CD4-positive, alpha-beta memory T cell (primary cell): ENCODE measurements around the gene C20orf144. TPM values are rescaled to one million over a fixed set of nuclear protein-coding genes. Genes with fewer than 3 reads are reported as not detected.

Experiments used
- CTCF ChIA-PET: fragments of 350-600 bp; sonication (Branson Sonifier 250); formaldehyde crosslinking; loops from one replicate; lab custom pipeline; 2021; ENCODE audit warnings: inconsistent platforms; ENCODE audit not compliant: partially characterized antibody; lab: Charles Lee
- POLR2A ChIA-PET: fragments of 350-600 bp; sonication (Branson Sonifier 250); formaldehyde crosslinking; loops from one replicate; lab custom pipeline; 2021; ENCODE audit not compliant: partially characterized antibody; lab: Charles Lee
- DNase-seq, 5 donors: peaks; one replicate each; pipeline versions ENCODE4 v3.0.0 to v3.0.0-alpha.2; 2020 to 2022; ENCODE audit warnings: mixed read lengths in 1 of 5
- H3K27ac ChIP-seq: one replicate; pipeline ENCODE4 v1.7.0; 2013; ENCODE audit warnings: low read depth, low read length
- H3K27me3 ChIP-seq: 2 replicates; pipeline ENCODE4 v1.7.0; 2013; ENCODE audit warnings: mild to moderate bottlenecking, low read length, moderate library complexity; ENCODE audit not compliant: insufficient read depth
- H3K36me3 ChIP-seq: 2 replicates; pipeline ENCODE4 v1.7.0; 2013; ENCODE audit warnings: mild to moderate bottlenecking, low read length, moderate library complexity; ENCODE audit not compliant: insufficient read depth
- H3K4me1 ChIP-seq: 2 replicates; pipeline ENCODE4 v1.7.0; 2013; ENCODE audit warnings: mild to moderate bottlenecking, low read length, moderate library complexity; ENCODE audit not compliant: insufficient read depth
- H3K4me3 ChIP-seq, 2 donors: one replicate each; pipeline ENCODE4 v1.7.0; 2013; ENCODE audit warnings: low read length in 2 of 2, mild to moderate bottlenecking in 1 of 2
- H3K9me3 ChIP-seq, 2 donors: one replicate each; pipeline ENCODE4 v1.7.0; 2013; ENCODE audit warnings: low read length in 2 of 2, control low read depth in 1 of 2; ENCODE audit not compliant: control insufficient read depth in 1 of 2
- H3K27ac Mint-ChIP-seq, 7 donors: one replicate each; pipeline ENCODE4 v1.8.0; 2020 to 2021; ENCODE audit warnings: mixed read lengths in 7 of 7, mild to moderate bottlenecking in 6 of 7, inconsistent platforms in 3 of 7, moderate library complexity in 3 of 7
- H3K27me3 Mint-ChIP-seq, 2 donors: one replicate each; pipeline ENCODE4 v1.8.0; 2020 to 2021; ENCODE audit warnings: mixed read lengths in 2 of 2
- H3K36me3 Mint-ChIP-seq, 2 donors: one replicate each; pipeline ENCODE4 v1.8.0; 2020 to 2021; ENCODE audit warnings: mixed read lengths in 2 of 2, inconsistent platforms in 1 of 2, mild to moderate bottlenecking in 1 of 2
- H3K4me1 Mint-ChIP-seq, 4 donors: one replicate each; pipeline ENCODE4 v1.8.0; 2020 to 2021; ENCODE audit warnings: mixed read lengths in 4 of 4, mild to moderate bottlenecking in 1 of 4
- H3K4me3 Mint-ChIP-seq, 8 donors: one replicate each; pipeline ENCODE4 v1.8.0; 2020 to 2021; ENCODE audit warnings: mixed read lengths in 8 of 8, mild to moderate bottlenecking in 7 of 8, moderate library complexity in 6 of 8, inconsistent platforms in 3 of 8
- H3K9me3 Mint-ChIP-seq, 8 donors: one replicate each; pipeline ENCODE4 v1.8.0; 2020 to 2021; ENCODE audit warnings: mixed read lengths in 8 of 8, mild to moderate bottlenecking in 5 of 8, inconsistent platforms in 3 of 8, moderate library complexity in 1 of 8
- intact Hi-C: fragments of 100-400 bp; cut with micrococcal nuclease; formaldehyde crosslinking; loops from one replicate; pipeline ENCODE4 v1.15.1; 2023
- polyA plus RNA-seq, 2 donors: library from polyadenylated mRNA; unstranded; fragments of 300-500 nt; fragmentation: Illumina TruSeq; gene quantifications; one replicate each; pipeline ENCODE4 v1.2.3, GENCODE V29; 2021
- total RNA-seq, 2 experiments: library from RNA; stranded (reverse); gene quantifications; one replicate each; pipeline ENCODE4 v1.2.3, GENCODE V29; 2021

Gene C20orf144
- total and polyA plus RNA-seq, 4 experiments from 2014 or later = 0.61 TPM; not detected in 2

DNA sequence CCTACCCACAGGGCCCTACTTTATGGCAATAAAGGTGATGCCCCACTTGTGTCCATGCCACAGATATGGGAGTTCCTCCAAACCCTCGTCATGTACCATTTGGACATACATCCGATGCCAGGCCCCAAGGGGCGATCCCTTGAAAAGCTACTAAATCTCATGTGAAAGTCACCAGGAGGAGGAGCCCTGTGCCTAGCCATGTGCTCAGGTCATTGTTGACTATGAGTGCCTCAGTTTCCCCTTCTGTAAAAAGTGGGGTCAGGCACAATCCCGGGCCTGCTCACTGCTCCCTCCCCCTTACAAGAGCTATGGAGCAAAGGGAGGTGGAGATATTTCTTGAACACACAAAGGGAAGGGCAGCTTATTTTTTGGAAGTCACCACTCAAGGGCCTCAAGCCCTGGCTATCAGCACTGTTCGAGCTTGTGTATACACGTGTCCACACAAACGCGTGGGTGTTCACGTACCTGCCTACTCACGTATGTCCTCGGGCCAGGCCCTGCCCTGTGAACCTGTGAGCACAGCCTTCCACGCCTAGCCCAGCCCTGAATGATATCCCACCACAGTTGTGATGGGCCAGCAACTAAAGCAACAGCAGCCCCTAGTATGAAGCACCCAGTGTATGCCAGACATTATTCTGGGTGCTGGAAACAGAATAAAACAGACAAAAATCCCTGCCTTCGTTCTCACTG lies 6.5 kb downstream of the C20orf144 start:
- H3K9me3 Mint-ChIP-seq = no peaks in the 10 kb centered on the region
- H3K4me1 ChIP-seq = peaks cover 42% of the 10 kb centered on the region
- intact Hi-C loops = loop anchor here (1.0 kb wide), 1 partner anchor 211 kb away; no protein-coding TSS in a partner anchor
- H3K9me3 ChIP-seq = no peaks in the 10 kb centered on the region
- H3K36me3 ChIP-seq = no peaks in the 10 kb centered on the region
- peaks cover 24 to 74% (median 42%) of the 10 kb centered on the region in 4 donors for H3K4me1 Mint-ChIP-seq
- POLR2A ChIA-PET = interaction anchor here (0.6 to 9.7 kb wide), 17 partner anchors 11 to 225 kb away, joined by 3 to 122 read pairs (median 6); partner anchors contain the start of genes CBFA2T2, PXMP4, SNTA1 and ZNF341
- H3K27me3 ChIP-seq = no peaks in the 10 kb centered on the region
- H3K27ac Mint-ChIP-seq = peak overlapping the region in 5 of 7 donors; percentile 46 to 89 (median 62)
- peaks cover 0 to 3% of the 10 kb centered on the region in 2 donors for H3K36me3 Mint-ChIP-seq
- peak overlapping the region; percentile 60 for H3K27ac ChIP-seq
- peak overlapping the region; percentile 59 to 98 (median 80) for H3K4me3 Mint-ChIP-seq
- H3K27me3 Mint-ChIP-seq = no peaks in the 10 kb centered on the region
- peak overlapping the region in 1 of 2 donors; percentile 47 for H3K4me3 ChIP-seq
- DNase-seq = no peak
- CTCF ChIA-PET = interaction anchor here (0.7 to 8.6 kb wide), 29 partner anchors 12 to 267 kb away, joined by 3 to 88 read pairs (median 4); partner anchors contain the start of genes CBFA2T2, CDK5RAP1, CHMP4B and PXMP4

DNA sequence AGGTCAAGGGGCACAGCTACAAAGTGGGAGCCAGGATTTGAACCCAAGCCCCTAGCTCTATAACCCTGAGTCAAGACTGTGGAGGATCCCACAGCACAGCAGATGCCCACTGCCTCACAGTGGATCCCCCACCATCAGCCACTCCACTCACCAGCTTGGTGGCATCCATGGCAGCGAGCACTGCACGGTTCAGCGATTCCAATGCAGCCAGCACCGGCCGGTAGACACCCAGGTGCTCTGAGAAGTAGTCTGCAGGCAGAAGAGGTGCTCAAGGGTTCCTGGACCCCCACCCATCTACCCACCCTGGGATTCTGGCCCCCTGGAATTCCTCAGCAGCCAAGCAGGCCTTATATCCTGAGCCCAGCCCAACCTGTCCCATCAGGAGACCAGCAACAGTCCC lies 7.1 kb downstream of the C20orf144 start:
- H3K27ac ChIP-seq = no peak overlapping the region
- no peak overlapping the region for H3K4me3 ChIP-seq
- no peaks in the 10 kb centered on the region for H3K36me3 ChIP-seq
- Mint-ChIP-seq H3K36me3 (peaks cover 0 to 3% of the 10 kb centered on the region in 2 donors), H3K27ac (peak overlapping the region in 4 of 7 donors; percentile 18 to 62 (median 50)), H3K4me3 (peak overlapping the region in 2 of 8 donors; percentile 32 to 59), H3K27me3 (no peaks in the 10 kb centered on the region), H3K4me1 (peaks cover 26 to 71% (median 41%) of the 10 kb centered on the region in 4 donors), H3K9me3 (no peaks in the 10 kb centered on the region)
- H3K9me3 ChIP-seq = no peaks in the 10 kb centered on the region
- intact Hi-C loops = no loop called here
- no peak for DNase-seq
- peaks cover 40% of the 10 kb centered on the region for H3K4me1 ChIP-seq
- ChIA-PET CTCF (interaction anchor here (1.0 to 8.6 kb wide), 14 partner anchors 11 to 223 kb away, joined by 3 to 88 read pairs (median 7); partner anchors contain the start of gene CHMP4B), POLR2A (interaction anchor here (1.0 to 9.7 kb wide), 6 partner anchors 10 to 179 kb away, joined by 3 to 122 read pairs (median 32); partner anchors contain the start of genes CBFA2T2, PXMP4 and ZNF341)
- H3K27me3 ChIP-seq = no peaks in the 10 kb centered on the region

DNA sequence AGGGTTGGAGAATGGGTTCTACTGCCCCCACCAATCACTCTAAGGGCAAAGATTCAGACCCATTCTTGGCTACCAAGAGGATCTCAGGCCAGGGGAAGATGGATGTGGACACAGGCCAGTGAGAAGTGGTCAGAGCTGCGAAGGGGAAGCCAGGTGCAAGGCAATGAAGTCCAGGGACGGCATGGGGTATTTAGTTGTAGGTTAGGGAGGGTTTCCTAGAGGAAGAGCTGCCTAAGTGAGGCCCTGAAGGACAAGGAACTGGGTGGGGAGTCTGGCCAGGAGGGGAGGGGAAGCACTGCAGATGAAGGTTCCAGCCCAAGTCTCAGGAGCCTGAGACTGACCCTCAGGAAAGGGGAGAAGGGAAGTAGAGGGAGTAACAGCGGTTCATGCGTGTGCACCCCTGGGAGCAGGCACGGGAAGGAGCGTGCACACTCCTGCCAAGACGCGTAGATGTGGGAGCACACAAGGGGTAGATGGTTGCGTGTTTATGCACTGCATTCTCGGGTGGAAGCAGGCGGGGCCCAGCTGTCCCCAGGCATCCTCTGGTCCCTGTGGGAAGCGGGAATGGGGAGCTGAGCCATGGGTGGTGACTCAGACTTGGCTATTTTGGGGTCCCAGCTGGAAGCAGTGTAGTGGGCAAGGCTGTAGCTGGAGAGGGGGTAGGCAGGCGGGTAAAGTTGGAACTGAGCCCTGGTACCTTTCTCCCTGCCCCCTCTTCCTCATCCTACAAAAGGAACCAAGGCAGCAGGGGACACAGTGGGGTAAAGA lies 7.9 kb downstream of the C20orf144 start:
- H3K4me1 ChIP-seq = peaks cover 38% of the 10 kb centered on the region
- DNase-seq = peak in 1 of 5 donors; percentile 15
- Mint-ChIP-seq H3K36me3 (peaks cover 0 to 3% of the 10 kb centered on the region in 2 donors), H3K4me3 (peak overlapping the region in 2 of 8 donors; percentile 26 to 52), H3K4me1 (peaks cover 20 to 68% (median 37%) of the 10 kb centered on the region in 4 donors), H3K27me3 (no peaks in the 10 kb centered on the region), H3K9me3 (no peaks in the 10 kb centered on the region), H3K27ac (peak overlapping the region in 6 of 7 donors; percentile 32 to 86 (median 56))
- no peaks in the 10 kb centered on the region for H3K9me3 ChIP-seq
- no peak overlapping the region for H3K27ac ChIP-seq
- intact Hi-C loops = no loop called here
- ChIA-PET CTCF (interaction anchor here (1.4 to 8.6 kb wide), 6 partner anchors 11 to 216 kb away, joined by 3 to 88 read pairs (median 32); no protein-coding TSS in a partner anchor), POLR2A (interaction anchor here (0.7 to 9.7 kb wide), 3 partner anchors 9 to 213 kb away, joined by 4 to 122 read pairs (median 8); no protein-coding TSS in a partner anchor)
- no peak overlapping the region for H3K4me3 ChIP-seq
- no peaks in the 10 kb centered on the region for H3K36me3 ChIP-seq
- no peaks in the 10 kb centered on the region for H3K27me3 ChIP-seq

DNA sequence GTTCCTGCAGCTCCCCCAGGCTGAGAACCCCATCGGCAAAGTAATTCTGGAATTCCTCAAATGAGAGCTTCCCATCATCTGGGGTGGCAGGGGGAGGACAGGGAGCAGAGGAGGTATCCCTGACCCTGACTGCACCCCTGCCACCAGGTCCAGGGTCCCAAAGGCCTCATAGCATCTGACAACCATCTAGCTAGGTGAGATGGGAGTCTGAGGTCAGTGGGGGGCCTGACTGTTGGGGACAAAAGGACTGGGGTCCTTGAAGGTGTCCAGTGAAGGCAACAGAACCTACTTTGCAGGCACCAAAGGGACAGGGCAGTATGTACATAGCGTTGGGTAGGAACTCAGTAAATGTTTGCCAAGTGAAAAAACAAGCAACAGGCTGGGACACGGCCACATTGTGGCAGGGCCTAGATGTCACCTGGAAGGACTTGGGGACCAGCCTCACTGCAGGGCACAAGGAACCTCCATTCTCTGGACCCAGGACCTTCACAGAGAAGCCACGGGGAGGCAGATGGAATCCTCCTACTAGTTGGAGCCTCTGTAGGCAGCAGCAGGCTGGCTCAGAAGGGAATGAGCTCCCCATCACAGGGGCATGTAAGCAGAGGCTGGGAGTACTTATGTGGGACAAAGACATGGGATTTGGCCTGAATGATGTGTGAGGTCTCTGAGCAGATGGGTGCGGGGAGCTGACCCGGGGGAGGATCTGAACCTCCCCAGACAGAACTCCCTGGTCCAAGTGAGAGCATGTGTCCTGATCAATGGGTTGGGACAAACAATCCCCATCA lies 8.8 kb downstream of the C20orf144 start:
- peak overlapping the region in 4 of 8 donors; percentile 1 to 39 (median 14) for H3K4me3 Mint-ChIP-seq
- intact Hi-C loops = no loop called here
- peak overlapping the region in 5 of 7 donors; percentile 18 to 88 (median 42) for H3K27ac Mint-ChIP-seq

DNA sequence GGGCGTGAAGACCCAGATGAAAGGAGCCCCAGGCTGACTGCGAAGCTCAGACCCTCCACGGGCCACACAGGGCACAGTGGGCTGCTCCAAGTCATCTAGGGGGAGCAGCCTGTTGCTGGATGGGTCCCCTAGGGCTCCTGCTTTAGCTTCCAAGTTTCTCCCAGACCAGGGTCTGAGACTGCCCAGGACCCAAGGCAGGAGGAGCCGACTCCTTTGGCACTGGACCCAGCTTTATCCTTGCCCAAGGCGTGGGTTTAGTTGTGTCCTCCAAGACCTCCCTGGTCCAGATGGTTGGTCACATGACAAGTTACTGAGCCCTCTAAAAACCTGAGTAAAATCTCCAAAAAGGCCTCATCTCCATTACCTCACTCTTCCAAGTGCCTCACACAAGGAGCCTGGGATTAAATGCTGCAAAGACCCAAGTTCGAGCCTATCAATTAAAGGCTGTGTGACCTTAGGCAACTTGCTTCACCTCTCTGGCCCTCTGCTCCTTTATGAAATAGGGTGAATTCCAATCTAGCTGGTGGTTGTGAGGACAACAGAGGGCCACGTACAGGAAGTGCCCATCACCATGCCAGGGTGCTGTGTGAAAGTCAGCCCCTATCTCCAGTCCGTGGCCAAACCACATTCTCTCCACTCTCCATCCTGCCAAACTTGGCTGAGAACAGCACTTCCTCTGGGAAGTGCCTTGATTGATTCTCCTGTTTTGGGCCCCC lies 9.6 kb downstream of the C20orf144 start:
- peaks cover 15 to 57% (median 28%) of the 10 kb centered on the region in 4 donors for H3K4me1 Mint-ChIP-seq
- ChIA-PET CTCF (interaction anchor here (1.4 to 8.6 kb wide), 3 partner anchors 9 to 214 kb away, joined by 3 to 88 read pairs (median 9); no protein-coding TSS in a partner anchor), POLR2A (interaction anchor here (1.0 to 9.7 kb wide), 2 partner anchors 8 to 61 kb away, joined by 4 to 122 read pairs; no protein-coding TSS in a partner anchor)

More for the DNA sequence above, 8.8 kb downstream of the C20orf144 start:
- H3K27ac ChIP-seq = no peak overlapping the region
- H3K36me3 ChIP-seq = no peaks in the 10 kb centered on the region
- H3K4me1 ChIP-seq = peaks cover 41% of the 10 kb centered on the region
- H3K36me3 Mint-ChIP-seq = peaks cover 0 to 3% of the 10 kb centered on the region in 2 donors
- no peaks in the 10 kb centered on the region for H3K27me3 Mint-ChIP-seq
- H3K4me1 Mint-ChIP-seq = peaks cover 19 to 65% (median 35%) of the 10 kb centered on the region in 4 donors
- H3K9me3 Mint-ChIP-seq = no peaks in the 10 kb centered on the region
- CTCF ChIA-PET = interaction anchor here (1.4 to 8.6 kb wide), 4 partner anchors 10 to 217 kb away, joined by 3 to 88 read pairs (median 32); no protein-coding TSS in a partner anchor
- H3K4me3 ChIP-seq = no peak overlapping the region
- no peaks in the 10 kb centered on the region for H3K9me3 ChIP-seq
- POLR2A ChIA-PET = interaction anchor here (0.7 to 9.7 kb wide), 3 partner anchors 9 to 214 kb away, joined by 4 to 122 read pairs (median 4); no protein-coding TSS in a partner anchor
- H3K27me3 ChIP-seq = no peaks in the 10 kb centered on the region
- DNase-seq = peak in 1 of 5 donors; percentile 7

More for the DNA sequence above, 9.6 kb downstream of the C20orf144 start:
- Mint-ChIP-seq H3K36me3 (peaks cover 0 to under 1% of the 10 kb centered on the region in 2 donors), H3K9me3 (no peaks in the 10 kb centered on the region), H3K27ac (peak overlapping the region in 6 of 7 donors; percentile 20 to 88 (median 58)), H3K4me3 (peak overlapping the region in 4 of 8 donors; percentile 5 to 47 (median 26)), H3K27me3 (no peaks in the 10 kb centered on the region)
- Histone ChIP-seq H3K27ac (no peak overlapping the region), H3K27me3 (no peaks in the 10 kb centered on the region), H3K4me3 (no peak overlapping the region), H3K4me1 (peaks cover 33% of the 10 kb centered on the region), H3K9me3 (no peaks in the 10 kb centered on the region), H3K36me3 (no peaks in the 10 kb centered on the region)
- DNase-seq = peak in 1 of 5 donors; percentile 5
- intact Hi-C loops = no loop called here
